GM19372 (cell line): ENCODE data around the gene FAM222A.

Source experiments
- ATAC-seq: cut with Tn5 transposase; IDR thresholded peaks from one replicate; pipeline ENCODE4 v1.9.1; 2021; ENCODE audit warnings: mild to moderate bottlenecking, low read depth, moderate library complexity; ENCODE audit not compliant: unreplicated experiment

Gene FAM222A

DNA sequence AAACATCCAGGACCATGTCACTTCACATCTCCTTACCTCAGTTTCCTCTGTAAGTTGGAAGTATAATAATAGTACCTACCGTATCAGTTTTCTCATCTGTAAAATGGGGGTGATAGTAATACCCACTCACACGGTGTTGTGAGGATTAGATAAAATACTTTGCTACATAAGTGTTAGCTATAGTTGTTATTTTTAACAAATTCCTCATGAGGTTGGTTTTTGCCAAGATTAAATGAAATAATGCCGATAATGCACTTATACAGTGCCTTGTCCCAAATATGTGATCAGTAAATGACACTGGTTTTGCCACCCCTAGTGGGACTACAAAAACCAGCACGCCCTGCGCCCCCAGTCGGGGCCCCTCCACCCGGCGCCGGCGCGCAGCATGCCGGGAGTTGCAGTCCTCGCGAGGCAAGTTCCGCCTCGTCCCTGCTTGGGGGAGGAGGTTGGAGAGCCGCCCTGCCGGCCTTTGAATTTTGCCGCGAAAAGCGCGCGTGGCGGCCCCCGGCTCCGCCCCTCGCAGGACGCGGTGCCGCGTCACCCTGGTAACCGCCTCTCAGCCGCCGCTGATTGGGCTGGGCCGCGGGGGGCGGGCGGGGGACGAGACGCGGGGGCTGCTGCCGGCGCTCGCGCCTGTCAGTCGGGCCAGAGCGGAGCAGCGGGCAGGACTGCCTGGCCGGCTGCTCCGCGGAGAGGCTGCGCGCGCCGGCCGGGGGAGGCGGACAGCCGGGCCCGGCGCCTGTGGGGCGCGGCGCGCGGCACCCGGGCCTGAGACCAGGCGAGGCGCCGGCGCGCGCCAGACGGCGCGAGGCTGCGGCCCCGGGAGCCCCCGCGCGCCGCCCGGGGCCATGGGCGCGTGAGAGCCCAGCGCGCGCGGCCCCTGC lies at the start of gene FAM222A:
Gene FAM222A (plus strand): TSS at position 639 of the 884 bp plus-strand sequence. CDS start 30,322 bp downstream, outside the sequence.
- peak; percentile 85 for ATAC-seq

GRCh38 chr12:109664402-109664801 lies 49.2 kb upstream of the FAM222A start:
- no peak for ATAC-seq

DNA sequence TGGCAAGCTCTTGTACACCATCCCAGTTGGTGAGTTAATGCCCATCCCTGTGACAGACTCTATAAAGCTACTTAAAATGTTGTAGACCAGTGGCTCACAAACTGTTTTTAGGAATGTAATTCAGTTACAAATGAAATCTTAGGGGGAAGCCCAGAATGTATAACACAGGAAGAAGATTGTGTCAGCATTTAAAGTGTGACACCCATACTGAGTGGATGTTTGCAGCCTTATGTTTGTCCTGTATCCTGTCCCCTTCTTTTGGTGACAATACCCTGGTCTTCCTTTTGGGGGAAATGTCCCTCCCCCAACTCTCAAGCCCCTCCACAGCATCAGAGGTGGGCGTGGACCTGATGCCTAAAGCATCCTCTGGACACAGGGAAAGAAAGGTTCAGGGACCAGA lies 47.6 kb upstream of the FAM222A start:
- ATAC-seq = no peak

- no peak for ATAC-seq
Observed at GRCh38 chr12:109670731-109671130, 42.9 kb upstream of the FAM222A start.

DNA sequence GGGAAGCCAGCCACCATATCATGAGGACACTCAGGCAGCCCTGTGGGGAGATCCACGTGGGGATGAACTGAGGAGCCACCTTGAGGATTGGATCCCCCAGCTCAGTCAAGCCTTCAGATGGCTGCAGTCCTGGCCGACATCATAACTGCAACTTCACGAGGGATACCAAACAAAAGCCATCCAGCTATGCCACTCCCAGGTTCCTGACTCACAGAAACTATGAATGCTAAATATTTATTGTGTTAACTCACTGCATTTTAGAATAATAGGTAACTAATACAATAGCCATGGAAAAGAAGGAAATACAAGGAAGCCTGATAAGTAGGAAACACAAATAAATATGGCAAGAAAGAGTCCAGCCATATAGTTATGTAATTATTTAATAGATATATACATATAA lies 42.1 kb upstream of the FAM222A start:
- no peak for ATAC-seq

DNA sequence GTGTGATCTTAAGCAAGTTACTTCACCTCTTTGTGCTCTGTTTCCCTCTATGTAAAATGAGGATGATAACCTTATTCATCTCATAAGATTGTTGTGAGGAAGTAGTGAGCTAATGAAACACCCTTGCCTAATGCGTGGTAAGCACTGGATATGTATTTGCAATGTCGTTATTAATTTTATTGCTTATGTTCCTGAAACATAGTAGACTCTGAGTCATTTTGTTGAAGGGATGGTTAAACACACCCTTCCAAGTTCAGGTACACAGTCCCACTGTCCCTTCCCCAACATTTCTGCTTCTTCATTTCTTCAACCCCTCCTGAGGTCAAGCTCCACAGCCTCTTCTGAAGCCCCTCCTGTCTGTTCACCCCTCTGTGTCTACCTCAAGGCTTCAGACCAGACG lies 40.2 kb upstream of the FAM222A start:
- ATAC-seq = no peak

DNA sequence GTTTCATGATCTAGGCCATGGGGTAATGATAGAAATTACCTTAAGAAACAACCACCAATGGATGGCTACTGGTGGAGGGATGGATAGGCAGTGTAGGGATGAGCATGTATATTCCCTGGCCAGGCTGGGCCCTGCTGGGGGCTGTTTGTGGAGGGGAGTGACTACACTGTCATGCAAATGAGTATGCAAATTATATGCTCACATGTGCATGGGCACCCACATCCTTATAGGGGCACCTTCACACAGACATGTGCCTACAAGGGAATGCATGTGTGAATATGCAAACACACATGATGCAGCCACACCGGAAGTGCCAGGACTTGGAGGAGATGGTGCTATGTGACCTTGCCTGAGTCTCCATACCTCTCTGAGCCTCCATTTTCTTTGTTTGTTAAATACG lies 39.7 kb upstream of the FAM222A start:
- no peak for ATAC-seq

DNA sequence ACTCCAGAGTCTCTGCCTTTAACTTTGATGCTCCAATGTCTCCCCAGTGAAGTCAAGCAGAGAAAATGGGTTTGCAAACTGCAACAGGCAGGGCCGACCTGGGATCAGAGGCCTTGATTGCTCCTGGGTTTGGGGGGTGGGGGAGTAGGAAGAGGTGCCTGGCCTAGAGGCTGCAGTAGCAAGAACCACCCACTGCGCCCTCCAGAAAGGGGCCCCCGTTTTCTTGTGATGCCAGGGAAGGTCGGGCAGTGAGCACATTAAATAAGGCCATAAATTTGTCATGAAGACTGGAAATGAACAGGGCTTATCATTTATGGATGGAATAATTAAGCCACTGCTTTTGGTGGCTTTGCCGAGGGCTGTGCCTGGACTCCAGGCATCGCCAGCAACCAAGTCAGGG lies 38.2 kb upstream of the FAM222A start:
- ATAC-seq = no peak

DNA sequence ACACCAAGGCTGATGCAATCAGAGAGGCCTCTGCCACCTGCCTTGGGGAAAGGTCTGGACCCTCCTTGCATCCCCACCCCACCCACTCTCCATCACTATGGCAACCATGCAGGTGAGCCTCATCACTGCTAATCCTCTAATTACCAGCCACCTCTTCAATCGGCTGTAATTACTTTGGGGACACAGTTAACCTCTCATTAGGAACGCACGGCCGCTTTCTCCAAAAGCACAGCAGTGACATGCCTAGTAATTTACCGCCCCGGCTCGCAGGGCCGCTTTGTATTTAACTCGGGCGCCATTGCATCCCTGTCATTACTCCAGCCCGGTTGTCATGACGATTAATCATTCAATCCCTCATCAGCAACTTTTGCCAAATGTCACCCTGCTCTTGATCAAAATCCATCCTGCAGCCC lies 36.3 kb upstream of the FAM222A start:
- no peak for ATAC-seq

GRCh38 chr12:109678719-109679118 lies 34.9 kb upstream of the FAM222A start:
- no peak for ATAC-seq

GRCh38 chr12:109679501-109680263 lies 33.9 kb upstream of the FAM222A start:
- no peak for ATAC-seq

- no peak for ATAC-seq
Observed at GRCh38 chr12:109680264-109681005, 33.2 kb upstream of the FAM222A start.

DNA sequence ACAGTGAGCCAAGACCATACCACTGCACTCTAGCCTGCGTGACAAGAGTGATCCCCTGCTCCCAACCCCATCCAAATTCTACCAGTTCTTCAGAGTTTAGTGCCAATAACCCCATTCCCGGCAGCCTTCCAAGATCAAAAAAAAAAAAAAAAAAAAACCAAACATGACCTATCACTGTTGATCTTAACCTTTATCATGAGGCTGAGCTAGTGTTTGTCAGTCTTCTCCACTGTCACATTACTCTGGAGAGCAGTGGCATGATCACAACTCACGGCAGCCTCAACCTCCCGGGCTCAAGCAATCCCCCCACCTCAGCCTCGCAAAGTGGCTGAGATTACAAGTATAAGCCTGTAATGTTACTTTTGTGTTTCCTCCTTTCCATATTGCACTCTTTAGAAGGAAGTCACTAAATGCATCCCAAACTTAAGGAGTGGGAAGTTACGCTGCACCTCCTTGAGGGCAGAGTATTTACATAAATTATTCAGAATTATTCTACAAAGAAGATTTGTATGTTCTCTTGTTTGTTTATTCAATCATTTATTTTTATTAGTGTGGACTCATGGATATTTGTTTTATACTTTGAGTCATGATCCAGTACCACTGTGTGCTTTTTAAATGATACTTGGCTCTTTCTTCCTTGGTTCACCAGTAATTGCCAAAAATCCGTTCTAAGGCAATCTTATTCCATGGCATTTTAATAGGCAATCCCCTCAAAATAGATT lies 31.5 kb upstream of the FAM222A start:
- no peak for ATAC-seq

DNA sequence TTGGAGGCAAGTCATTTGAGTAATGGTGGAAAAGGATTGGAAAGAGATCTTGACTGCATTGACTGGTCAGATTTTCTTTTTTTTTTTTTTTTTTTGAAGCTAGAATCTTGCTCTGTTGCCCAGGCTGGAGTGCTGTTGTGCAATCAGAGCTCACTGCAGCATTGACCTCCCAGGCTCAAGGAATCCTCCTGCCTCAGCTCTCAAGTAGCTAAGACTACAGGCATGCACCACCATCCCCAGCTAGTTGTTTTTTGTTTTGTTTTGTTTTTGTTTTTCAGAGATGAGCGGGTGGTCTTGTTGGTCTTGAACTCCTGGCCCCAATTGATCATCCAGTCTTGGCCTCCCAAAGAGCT lies 30.9 kb upstream of the FAM222A start:
- no peak for ATAC-seq

GRCh38 chr12:109683316-109683715 lies 30.3 kb upstream of the FAM222A start:
- ATAC-seq = no peak

DNA sequence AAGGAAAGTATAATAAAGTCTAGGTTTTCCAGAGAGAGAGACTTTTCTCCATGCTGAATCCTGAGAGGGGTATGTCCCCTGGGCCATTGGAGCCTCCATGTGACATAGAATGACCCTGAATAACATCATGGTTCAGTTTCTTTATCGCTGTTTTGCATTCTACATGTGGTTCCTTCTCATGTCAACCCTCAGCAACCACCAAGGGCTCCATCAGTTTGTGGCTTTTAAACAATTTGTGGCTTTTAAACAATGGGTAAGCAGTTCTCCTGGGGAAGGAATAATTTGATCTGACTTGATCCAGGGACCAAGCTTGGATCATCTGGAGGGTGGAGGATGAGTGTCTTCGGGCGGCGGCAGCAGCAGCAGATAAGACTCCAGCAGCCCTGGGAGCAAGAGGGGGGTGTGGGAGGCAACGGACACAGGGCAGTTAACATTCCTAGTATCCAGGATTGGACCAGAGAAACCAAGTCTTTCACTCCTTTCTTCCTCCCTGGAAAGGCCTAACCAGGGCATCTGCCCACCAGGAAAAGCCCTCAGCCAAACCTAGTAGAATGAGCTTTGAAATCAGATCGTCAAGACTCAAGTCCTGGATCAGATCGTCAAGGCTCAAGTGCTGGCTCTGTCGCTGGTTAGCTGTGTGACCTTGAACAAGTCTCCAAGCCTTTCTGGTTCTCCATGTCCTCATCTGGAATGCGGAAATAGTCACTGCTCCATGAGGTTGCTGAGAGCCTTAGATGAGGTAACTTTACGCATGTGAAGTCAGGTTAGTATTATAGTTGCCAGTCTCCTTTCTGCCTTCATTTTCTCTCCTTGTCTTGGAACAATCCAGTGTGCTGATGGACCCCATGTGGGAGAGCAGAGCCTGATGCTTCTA lies 27.8 kb upstream of the FAM222A start:
- ATAC-seq = no peak

DNA sequence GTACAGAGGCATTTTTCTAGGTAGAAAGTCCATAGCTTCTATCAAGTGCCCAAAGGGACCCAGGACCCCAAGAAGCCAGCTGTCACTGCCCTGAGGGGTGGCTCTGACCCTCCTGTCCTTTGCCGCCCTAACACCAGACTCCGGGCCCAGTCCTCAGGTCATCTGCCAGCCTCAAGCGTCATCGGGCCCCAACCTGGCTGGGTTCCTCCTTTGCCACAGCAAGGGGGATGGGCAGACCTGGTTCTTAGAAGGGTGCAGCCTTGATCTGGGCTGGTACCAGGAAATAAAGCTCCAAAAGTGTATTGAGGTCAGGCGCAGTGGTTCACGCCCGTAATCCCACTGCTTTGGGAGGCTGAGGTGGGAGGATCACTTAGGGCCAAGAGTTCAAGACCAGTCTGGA lies 27.1 kb upstream of the FAM222A start:
- ATAC-seq = no peak

DNA sequence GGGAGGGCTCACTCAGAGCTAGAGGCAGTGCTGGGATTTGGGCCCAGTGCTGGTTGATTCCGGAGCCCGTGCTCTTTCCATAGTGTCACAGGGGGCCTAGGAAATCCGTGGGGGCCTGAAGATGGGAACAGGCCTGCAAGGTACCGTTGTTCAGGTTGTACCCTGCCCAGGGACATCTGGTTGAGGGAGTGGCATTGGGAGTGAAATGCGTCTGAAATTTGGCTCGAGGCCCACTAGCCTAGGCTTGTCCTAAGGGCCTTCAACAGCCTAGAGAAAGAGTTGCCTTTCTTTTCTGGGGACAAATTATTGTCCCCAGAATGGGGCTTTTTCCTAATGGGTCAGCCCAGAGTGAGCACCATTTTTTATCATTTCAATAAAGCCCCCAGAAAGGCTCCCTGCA lies 26.4 kb upstream of the FAM222A start:
- no peak for ATAC-seq

DNA sequence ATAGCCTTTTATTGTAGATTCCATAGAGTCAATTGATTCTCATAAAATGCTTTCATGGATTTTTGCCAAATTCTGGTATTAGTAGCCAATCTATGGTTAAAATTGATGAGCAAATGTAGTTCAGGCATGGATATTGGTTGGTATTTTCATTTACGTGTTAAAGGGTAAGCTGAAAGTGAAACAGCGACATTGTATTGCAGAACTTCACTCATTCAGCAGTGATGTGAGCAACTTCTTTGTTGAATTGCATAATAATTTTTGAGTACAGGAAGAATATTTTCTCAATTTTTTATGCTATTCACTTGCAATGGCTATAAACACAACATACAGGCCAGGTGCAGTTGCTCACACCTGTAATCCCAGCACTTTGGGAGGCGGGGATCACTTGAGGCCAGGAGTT lies 24.2 kb upstream of the FAM222A start:
- no peak for ATAC-seq

DNA sequence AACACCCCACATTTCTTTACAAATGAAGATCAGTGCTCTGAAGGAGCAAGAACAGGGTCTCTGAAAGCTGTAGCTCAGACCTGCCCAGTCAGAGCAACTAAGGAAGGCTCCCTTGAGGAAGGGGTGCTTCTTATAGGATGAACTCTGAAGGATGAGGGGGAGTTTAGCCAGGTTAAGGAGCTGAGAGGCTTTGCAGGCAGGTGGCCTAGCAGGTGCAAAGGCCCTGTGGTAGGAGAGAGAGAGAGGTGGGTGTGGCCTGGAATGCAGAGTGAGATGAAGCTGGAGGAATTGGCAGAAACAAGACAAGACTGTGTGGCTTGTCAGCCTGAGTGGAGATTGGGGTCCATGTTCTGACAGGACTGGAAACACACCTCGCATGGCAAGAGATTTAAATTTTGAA lies 20.5 kb upstream of the FAM222A start:
- ATAC-seq = no peak
